GM12801 (cell line): Measurements from ENCODE around the gene SIGLEC12.

ENCODE experiments used
- TF ChIP-seq, protein P1 (sequence below): IDR thresholded peaks from one replicate; pipeline ENCODE4 v1.5.1; 2011; ENCODE audit warnings: control low read depth; ENCODE audit not compliant: insufficient read length; ENCODE audit errors: extremely low read depth

Gene SIGLEC12

DNA sequence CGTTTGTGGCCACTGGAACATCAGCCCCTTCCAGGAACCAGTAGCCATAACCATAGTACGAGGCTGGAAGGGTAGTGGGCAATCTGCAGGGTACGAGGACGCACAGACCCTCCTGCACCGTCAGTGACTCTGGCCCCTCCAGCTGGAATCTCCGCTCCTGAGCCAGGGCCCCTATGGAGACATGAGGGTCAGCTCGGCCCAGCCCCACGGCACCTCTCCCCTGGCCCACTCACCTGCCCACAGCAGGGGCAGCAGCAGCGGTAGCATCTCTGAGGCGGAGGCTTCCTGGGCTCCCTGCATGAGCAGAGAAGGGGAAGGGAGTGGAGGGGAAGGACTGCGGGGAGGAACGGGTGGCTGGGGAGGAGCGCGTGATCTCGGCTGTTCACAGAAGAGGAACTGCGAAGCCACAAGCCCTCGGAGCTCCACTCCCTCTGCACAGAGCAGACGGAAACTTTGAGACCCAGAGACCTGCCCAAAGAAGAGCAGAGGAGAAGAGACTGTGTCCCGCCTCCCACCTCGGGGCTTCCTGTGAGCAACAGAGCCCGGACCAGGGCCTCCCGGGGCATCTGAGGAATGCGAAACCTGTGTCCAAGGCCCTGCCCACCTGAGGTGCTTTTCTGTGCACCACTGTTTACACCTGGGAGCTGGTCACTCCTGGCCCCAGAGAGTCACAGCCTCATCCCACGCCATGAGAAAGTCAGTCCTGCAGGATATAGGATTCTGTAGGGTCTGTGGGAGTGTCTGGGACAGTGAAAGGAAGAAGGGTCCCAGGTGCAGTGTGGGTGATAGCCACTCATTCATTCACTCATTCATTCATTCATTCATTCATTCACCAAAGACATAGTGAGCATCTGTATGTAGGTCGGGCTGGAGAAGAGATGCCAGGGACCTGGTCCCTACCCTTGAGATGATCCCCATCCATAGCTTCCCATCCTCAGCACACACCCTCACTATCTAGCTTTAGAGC lies 30.0 kb upstream of the SIGLEC12 start, which contains the start of gene SIGLEC6:
TSS of gene SIGLEC6 (minus strand) at position 322 of the 967 bp plus-strand sequence. CDS start at position 300, 22 bp downstream.
- TF ChIP-seq, protein P1, sequence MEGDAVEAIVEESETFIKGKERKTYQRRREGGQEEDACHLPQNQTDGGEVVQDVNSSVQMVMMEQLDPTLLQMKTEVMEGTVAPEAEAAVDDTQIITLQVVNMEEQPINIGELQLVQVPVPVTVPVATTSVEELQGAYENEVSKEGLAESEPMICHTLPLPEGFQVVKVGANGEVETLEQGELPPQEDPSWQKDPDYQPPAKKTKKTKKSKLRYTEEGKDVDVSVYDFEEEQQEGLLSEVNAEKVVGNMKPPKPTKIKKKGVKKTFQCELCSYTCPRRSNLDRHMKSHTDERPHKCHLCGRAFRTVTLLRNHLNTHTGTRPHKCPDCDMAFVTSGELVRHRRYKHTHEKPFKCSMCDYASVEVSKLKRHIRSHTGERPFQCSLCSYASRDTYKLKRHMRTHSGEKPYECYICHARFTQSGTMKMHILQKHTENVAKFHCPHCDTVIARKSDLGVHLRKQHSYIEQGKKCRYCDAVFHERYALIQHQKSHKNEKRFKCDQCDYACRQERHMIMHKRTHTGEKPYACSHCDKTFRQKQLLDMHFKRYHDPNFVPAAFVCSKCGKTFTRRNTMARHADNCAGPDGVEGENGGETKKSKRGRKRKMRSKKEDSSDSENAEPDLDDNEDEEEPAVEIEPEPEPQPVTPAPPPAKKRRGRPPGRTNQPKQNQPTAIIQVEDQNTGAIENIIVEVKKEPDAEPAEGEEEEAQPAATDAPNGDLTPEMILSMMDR = no peak

DNA sequence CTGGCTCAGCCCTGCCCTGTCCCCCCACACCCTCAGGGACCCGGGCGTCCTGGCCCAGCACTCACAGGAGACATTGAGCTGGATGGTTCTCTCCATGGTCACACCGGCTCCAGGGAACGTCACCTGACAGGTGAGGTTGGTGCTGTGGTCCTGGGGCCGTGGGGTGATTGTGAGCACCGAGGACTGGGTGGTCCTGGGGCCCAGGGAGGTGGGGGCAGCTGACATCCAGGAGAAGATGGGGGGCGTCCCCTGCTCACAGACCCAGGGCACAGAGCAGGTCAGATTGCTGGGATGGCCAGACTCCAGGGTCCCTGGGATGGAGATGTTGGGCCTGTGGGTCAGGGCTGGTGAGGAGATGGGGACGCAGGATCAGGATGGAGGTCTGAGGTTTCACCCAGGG lies 29.0 kb upstream of the SIGLEC12 start:
- TF ChIP-seq, protein P1 = no peak

DNA sequence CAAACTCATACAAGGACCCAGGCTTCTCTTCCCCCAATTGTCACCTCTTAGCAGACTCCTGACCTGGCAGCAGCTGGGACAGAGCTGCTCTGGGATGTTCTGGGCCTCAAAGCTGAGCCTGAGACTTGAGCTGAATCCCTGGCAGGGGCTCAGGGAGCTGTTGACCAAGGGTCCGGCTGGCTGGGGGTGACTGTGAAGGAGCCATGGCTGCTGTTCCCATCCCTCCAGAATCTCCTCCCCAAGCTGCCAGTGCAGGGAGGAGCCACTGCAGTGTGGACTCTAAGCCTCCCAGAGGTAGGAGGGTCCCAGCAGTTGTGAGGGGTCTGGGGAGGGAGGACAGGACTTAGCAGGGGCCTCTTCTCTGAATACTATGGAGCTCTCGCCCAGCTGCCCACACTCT lies 27.7 kb upstream of the SIGLEC12 start:
- TF ChIP-seq, protein P1 = no peak

DNA sequence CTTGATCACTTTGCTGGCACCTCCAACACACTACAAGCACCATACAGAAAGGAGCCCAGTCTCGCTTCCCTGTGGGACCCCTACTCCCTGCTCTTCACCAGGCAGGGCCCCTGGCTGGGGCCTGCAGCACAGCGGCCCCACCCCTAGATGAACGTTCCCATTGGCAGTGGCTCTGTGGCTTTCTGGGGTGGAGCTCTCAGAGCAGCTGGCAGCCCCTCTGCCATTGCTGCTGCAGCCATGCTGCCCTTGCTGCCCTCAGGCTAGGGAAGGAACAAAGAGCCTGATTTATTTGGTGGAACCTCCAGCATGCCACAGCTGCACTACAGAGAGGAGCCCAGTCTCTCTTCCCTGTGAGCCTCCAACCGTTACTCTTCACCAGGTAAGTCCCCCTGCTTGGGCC lies 24.1 kb upstream of the SIGLEC12 start:
- TF ChIP-seq, protein P1 = no peak

DNA sequence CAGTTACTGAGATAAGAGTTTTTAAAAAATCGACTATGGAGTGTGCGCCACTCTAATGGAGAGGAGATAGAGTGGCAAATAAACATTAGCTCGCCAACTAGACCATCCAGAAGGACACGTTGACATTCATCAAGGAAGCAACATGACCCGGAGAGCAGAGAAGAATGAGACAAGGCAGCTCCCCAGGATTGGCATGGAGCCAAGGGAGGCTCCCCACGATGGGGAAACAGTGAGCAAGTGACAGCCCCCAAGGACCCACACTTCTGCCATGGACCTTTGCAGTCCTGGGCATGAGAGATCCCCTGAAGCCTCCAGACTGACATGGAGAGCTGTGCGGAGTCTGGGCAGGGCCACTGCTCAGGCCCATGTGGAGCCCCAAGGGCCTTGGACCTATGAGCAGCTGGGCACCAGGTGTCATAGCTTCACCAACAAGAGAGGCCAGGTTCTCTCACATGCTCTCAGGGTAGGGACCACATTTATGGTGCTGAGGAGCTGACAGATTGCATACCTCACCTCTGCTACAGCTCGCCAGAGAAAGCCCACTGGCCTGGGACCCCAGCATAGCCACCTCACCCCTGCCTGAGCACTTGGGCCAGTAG lies 23.2 kb upstream of the SIGLEC12 start:
- TF ChIP-seq, protein P1 = no peak

DNA sequence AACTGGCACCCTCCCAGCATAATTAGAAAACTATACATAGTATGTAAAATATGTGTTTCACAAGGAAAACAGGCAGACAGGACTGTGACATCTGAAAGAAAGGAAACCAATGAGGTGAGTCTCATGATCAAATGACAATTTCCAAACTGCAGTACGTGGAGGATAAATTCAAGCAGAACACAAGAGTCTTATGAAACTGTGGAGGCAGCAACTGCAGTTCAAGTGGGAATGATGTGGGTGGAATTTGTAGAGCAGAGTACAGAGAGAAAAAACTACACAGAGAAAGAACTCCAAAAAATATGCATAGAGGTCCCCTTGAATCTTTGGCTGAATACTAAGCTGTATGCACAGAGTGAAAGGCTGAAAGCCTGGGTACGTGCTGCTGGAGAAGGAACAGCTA lies 20.2 kb upstream of the SIGLEC12 start:
- TF ChIP-seq, protein P1 = no peak

DNA sequence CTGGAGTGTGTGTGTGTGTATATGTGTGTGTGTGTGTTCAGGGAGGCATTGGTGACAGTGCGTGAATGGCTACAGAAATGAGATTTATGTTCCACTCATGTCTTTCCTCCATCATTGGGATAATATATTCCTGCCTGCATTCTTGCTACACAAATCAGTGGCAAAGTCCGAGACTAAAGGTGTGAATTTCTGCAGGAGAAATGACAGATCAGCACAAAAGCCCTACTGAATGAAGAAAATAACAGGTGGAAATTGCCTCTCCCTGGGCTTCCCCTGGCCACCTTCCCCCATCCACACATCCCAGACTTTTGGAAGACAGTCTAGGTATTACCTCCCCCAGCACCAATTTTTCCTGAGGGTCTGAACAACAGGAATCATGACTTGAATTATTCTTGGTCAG lies 19.8 kb upstream of the SIGLEC12 start:
- TF ChIP-seq, protein P1 = no peak
